Ammon's horn (tissue), 1 donor: Measurements from ENCODE around the gene ADAP1.
"Not testable (repeated sequence)": the region's sequence is repeated elsewhere in the genome, so short reads cannot be mapped to it uniquely, and the experiment has no call there.

Experiments used
- DNase-seq: peaks from one replicate; pipeline ENCODE4 v3.0.0-alpha.2; 2016; ENCODE audit warnings: low spot score

ADAP1 gene

GRCh38 chr7:959271-959670, 4.8 kb upstream of the ADAP1 start:
- DNase-seq, result no peak

GRCh38 chr7:958221-959200, 4.0 kb upstream of the ADAP1 start:
- DNase-seq, result no peak

- DNase-seq, result peak; percentile 50
Measured at GRCh38 chr7:957418-958220, 3.1 kb upstream of the ADAP1 start.

GRCh38 chr7:956031-956430, 1.6 kb upstream of the ADAP1 start:
- no peak for DNase-seq

GRCh38 chr7:953547-954327, 743 bp downstream of the ADAP1 start:
- peak; percentile 88 for DNase-seq

GRCh38 chr7:952548-953441, 1.7 kb downstream of the ADAP1 start:
- DNase-seq, result no peak

GRCh38 chr7:951881-952547, 2.5 kb downstream of the ADAP1 start:
- DNase-seq, result no peak

- no peak for DNase-seq
Measured at GRCh38 chr7:949021-949934, 5.2 kb downstream of the ADAP1 start.

GRCh38 chr7:947391-948210, 6.9 kb downstream of the ADAP1 start:
- DNase-seq, result no peak

GRCh38 chr7:946256-946996, 8.1 kb downstream of the ADAP1 start:
- DNase-seq, result no peak

- no peak for DNase-seq
Measured at GRCh38 chr7:945556-946255, 8.8 kb downstream of the ADAP1 start.

GRCh38 chr7:945147-945555, 9.3 kb downstream of the ADAP1 start:
- no peak for DNase-seq

- no peak for DNase-seq
Measured at GRCh38 chr7:944744-945143, 9.7 kb downstream of the ADAP1 start.

GRCh38 chr7:943793-944192, 10.7 kb downstream of the ADAP1 start:
- DNase-seq, result not testable (repeated sequence)

GRCh38 chr7:940599-941408, 13.7 kb downstream of the ADAP1 start:
- no peak for DNase-seq

- no peak for DNase-seq
Measured at GRCh38 chr7:939843-940242, 14.6 kb downstream of the ADAP1 start.
